Fibroblast of lung (primary cell): Measurements from ENCODE around the gene USP24.

Experiments used
- CTCF ChIP-seq, 2 donors: IDR thresholded peaks in 1 of 2; conservative IDR thresholded peaks in 1 of 2; 1 replicate in 1 of 2; 2 replicates in 1 of 2; pipeline ENCODE4 v1.5.1; 2011 to 2012; ENCODE audit warnings: low read length in 2 of 2, control low read depth in 1 of 2, inconsistent platforms in 1 of 2, low read depth in 1 of 2, mild to moderate bottlenecking in 1 of 2
- EZH2 ChIP-seq: IDR thresholded peaks from 2 replicates; pipeline ENCODE4 v1.5.1; 2012; ENCODE audit warnings: low read length, control low read depth, mild to moderate bottlenecking; ENCODE audit errors: missing control alignments

- TF ChIP-seq EZH2 (no peak), CTCF (conservative IDR thresholded peaks at IDR 0.05 in 1 of 2, IDR thresholded peaks at IDR 0.05 in 1 of 2; ENCODE audit: low read depth in 1 of 2, low read length in 2 of 2) (no peak)
Observed at GRCh38 chr1:55056632-55056992, 158.6 kb downstream of the USP24 start.
